ENCODE data around the gene PTH2.

DNA sequence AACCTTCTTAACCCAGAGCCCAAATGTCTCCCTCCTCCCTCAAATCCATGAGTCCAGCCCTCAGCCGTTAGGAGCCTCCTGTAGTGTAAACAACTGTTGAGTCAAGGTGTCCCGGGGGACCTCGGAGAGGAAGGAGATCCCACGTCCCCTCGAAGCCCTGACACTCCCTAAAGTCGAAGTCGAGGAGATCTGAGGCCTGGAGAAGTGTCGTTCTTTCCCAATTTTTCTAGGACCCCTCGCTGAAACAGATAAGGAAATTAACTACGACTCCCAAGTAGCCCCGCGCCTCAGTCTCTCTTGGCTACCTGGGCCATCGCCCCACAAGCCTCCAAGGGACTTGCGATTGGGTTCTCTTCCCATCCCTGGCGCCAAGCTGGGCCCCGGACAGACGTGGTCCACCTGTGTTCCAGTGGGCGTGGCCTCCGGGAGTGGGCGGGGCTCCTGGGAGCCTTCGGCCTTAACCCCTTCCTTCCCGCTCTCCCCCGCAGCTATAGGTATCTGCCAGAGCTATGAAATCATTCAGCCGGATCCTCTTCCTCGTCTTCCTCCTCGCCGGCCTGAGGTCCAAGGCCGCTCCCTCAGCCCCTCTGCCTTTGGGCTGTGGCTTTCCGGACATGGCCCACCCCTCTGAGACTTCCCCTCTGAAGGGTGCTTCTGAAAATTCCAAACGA lies 2.8 kb upstream of the PTH2 start:
- TF ChIP-seq, protein P1, sequence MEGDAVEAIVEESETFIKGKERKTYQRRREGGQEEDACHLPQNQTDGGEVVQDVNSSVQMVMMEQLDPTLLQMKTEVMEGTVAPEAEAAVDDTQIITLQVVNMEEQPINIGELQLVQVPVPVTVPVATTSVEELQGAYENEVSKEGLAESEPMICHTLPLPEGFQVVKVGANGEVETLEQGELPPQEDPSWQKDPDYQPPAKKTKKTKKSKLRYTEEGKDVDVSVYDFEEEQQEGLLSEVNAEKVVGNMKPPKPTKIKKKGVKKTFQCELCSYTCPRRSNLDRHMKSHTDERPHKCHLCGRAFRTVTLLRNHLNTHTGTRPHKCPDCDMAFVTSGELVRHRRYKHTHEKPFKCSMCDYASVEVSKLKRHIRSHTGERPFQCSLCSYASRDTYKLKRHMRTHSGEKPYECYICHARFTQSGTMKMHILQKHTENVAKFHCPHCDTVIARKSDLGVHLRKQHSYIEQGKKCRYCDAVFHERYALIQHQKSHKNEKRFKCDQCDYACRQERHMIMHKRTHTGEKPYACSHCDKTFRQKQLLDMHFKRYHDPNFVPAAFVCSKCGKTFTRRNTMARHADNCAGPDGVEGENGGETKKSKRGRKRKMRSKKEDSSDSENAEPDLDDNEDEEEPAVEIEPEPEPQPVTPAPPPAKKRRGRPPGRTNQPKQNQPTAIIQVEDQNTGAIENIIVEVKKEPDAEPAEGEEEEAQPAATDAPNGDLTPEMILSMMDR (IDR thresholded peaks at IDR 0.05): no peak
- no peak for TF ChIP-seq POLR2A (IDR thresholded peaks at IDR 0.05)

All from body of pancreas (tissue), 4 donors.